Midbrain (tissue), 1 donor: ENCODE data around the gene XYLT1.

Experiments used
- DNase-seq: peaks from one replicate; lab custom pipeline; 2025; lab: John Stamatoyannopoulos, UW

The XYLT1 gene

GRCh38 chr16:17333229-17333628 lies 137.5 kb downstream of the XYLT1 start:
- DNase-seq, result no peak

DNA sequence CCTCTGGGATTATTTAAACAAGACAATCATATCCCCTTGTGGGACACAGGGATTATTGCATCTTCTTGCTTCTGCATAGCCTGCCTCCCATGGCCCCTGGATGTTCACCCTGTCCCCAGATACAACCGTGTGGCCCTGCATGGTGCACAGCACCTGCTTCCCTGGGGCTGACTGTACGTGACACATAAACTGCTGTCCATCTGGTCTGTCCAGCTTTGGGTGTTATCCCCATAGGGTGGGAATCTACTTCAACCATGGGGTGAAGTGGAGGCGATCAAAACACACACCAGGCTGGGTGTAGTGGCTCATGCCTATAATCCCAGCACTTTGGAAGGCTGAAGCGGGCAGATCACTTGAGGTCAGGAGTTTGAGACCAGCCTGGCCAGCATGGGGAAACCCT lies 138.8 kb downstream of the XYLT1 start:
- DNase-seq, result no peak

- DNase-seq, result no peak
Observed at GRCh38 chr16:17331071-17331607, 139.6 kb downstream of the XYLT1 start.

GRCh38 chr16:17330044-17330443 lies 140.7 kb downstream of the XYLT1 start:
- no peak for DNase-seq

- DNase-seq, result no peak
Observed at GRCh38 chr16:17329391-17329790, 141.4 kb downstream of the XYLT1 start.

- DNase-seq, result no peak
Observed at GRCh38 chr16:17328932-17329331, 141.8 kb downstream of the XYLT1 start.

GRCh38 chr16:17327664-17328335 lies 143.0 kb downstream of the XYLT1 start:
- DNase-seq, result no peak

GRCh38 chr16:17325476-17326143 lies 145.2 kb downstream of the XYLT1 start:
- no peak for DNase-seq

GRCh38 chr16:17324451-17324850 lies 146.3 kb downstream of the XYLT1 start:
- no peak for DNase-seq

GRCh38 chr16:17323171-17323570 lies 147.6 kb downstream of the XYLT1 start:
- DNase-seq, result no peak

DNA sequence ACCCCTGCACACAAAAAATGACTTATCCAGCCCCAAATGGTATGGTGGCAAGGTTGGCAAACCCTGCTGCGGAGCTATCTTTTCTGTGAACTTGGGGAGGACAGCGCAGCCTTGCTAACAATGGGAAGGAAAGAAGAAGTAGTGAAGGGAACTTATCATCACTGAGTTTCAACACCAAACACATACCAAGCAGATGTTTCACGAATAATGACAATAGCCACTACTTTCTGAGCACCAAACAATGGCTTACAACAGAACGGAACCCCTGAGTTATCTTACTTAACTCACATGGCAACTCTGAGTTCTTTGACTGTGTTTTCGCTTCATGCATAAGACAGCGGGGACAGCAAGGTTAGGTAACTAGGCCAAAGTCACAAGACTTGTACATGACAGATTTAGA lies 148.9 kb downstream of the XYLT1 start:
- no peak for DNase-seq

DNA sequence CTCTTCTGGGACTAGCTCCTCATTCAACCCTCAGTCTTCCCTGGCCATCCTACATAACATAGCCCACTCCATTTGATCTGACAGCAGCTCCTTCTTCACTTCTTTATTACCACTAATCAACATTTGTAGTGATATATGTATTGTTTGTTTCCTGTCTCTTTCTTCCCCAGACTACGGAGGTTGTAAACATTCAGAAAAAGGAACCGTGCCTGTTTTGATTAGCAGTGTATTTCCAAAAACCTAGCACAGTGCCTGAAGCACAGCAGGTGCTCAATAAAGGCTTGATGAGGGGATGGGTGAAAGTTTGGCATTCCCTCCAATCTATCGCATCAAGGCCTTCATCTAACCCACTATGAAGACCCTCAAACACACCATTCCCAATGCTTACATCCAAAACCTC lies 150.8 kb downstream of the XYLT1 start:
- no peak for DNase-seq

DNA sequence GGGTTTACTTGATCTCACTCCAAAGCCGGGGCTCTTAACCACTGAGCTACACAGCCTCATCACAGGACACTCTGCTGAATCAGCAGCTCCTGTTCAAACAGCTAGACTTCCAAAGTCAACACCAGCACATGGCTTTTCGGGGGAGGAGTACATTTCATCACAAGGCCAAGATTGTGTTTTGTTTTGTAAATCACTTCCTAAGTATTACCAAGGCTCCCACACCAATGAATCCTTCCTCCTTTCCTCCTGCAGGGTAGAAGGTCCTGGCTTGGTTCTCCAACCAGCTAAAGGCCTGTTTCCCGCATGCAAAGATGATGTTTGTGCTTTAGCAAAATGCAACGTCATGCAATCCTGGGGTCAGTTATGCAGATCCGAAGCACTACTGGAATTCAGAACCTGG lies 152.5 kb downstream of the XYLT1 start:
- no peak for DNase-seq

DNA sequence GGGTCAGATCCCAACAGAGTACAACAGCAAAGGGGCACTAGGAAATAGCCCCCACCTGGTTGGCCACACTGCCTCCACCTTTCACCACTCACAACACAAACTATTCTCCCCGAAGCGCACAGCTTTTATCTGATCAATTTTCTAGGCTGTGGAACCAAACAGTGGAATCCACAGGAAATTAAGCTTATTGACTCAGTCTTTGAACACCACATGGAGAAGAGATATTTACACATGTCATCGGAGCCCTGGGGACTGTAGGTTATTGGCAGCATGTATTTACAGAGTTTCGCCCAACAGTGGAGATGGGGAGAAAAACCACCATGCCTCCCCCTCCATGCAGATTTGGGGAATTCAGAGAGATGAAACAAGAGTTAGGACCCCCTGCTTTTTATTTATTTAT lies 154.8 kb downstream of the XYLT1 start:
- DNase-seq, result no peak

- DNase-seq, result no peak
Observed at GRCh38 chr16:17313793-17314547, 156.8 kb downstream of the XYLT1 start.

- no peak for DNase-seq
Observed at GRCh38 chr16:17313085-17313611, 157.6 kb downstream of the XYLT1 start.

DNA sequence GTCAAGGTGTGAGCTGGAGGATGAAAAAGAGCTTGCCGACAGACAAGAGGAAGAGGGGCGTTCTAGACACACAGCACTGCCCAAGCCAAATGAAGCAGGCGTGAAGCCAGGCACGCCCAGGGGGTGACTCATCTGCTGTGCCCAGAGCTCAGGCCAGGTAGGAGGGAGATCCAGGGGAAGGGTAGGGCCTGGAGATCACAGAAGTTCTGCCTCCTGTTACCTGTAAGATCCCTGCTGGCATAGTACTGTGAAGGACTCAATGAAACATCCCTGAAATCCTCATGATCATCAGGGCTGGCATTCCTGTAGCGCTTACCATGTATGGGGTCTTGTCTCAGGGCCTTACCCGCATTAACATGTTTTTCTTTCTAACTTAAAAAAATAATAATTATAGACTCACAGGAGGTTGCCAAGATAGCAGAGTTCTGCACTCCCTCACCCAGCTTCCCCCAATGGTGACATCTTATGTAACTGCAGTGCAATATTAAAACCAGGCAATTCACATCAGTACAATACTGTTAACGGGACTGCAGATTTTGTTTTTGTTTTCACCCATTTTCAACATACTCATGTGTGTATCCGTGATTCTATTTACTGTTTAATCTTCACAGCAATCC lies 158.6 kb downstream of the XYLT1 start:
- no peak for DNase-seq

- no peak for DNase-seq
Observed at GRCh38 chr16:17311333-17312093, 159.2 kb downstream of the XYLT1 start.

DNA sequence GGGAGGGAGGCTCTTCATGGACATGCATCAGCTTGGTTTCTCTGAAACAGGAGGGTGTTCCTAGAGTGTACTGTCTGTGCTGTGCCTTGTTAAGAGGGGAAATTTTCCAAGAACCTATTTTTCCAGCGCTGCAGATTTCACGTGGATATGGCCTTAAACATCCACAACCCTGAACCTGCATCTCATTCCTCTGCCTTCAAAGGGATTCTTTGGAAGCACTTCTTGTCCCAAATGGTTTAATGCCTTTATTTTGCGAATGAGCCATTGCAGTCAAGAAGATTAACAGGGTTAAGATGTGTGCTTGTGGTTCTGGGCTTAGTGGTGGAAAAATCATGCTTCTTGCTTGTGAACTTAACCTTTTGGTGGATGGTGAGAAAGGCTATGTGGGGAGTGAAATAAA lies 161.2 kb downstream of the XYLT1 start:
- DNase-seq, result no peak

GRCh38 chr16:17308186-17308585 lies 162.6 kb downstream of the XYLT1 start:
- DNase-seq, result no peak

DNA sequence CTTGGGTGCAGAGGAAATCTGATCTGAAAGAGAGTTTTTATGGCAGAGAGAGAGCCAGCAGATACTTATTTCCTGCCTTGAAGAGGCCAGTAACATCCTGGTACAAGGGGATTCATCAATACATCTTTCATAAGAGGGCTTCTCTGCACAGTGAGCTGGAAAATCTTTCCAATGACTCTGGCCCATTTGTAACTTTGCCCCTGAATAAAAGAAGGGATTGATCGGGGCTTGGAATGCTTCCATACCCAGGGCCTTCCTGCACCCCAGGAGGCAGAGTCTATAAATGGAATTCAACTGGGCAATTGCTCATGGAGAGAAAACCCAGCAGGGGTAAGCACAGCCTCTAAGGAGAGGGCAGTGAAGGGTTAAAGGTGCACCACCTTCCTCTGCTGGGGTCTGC lies 163.3 kb downstream of the XYLT1 start:
- no peak for DNase-seq
